Fibroblast of lung (primary cell): ENCODE data around the gene PPP1R2. TPM values are rescaled to one million over a fixed set of nuclear protein-coding genes. Genes with fewer than 3 reads are reported as not detected.

ENCODE experiments used
- DNase-seq, 2 donors: peaks; one replicate each; pipeline versions ENCODE4 v3.0.0 to v3.0.0-alpha.2; 2010; ENCODE audit warnings: low read depth in 2 of 2
- H2AFZ ChIP-seq: 2 replicates; pipeline ENCODE4 v1.5.1; 2012; ENCODE audit warnings: low read length, control low read depth, inconsistent platforms
- H3K27ac ChIP-seq: 2 replicates; pipeline ENCODE4 v1.5.1; 2011; ENCODE audit warnings: low read length, control low read depth; ENCODE audit not compliant: insufficient read depth
- H3K27me3 ChIP-seq: 2 replicates; pipeline ENCODE4 v1.5.1; 2011; ENCODE audit warnings: mild to moderate bottlenecking, low read length; ENCODE audit not compliant: control insufficient read depth, insufficient read depth
- H3K36me3 ChIP-seq: 2 replicates; pipeline ENCODE4 v1.5.1; 2011; ENCODE audit warnings: low read length; ENCODE audit not compliant: control insufficient read depth, insufficient read depth
- H3K4me1 ChIP-seq: 2 replicates; pipeline ENCODE4 v1.5.1; 2011; ENCODE audit warnings: low read length; ENCODE audit not compliant: control insufficient read depth, insufficient read depth; ENCODE audit errors: extremely low read depth
- H3K4me2 ChIP-seq: 2 replicates; pipeline ENCODE4 v1.5.1; 2011; ENCODE audit warnings: low read length, control low read depth; ENCODE audit not compliant: insufficient read depth; ENCODE audit errors: extremely low read depth
- H3K4me3 ChIP-seq, 4 experiments: fragments of 200-600 bp in 1 of 4; sonication (generic) in 1 of 4; replicated peaks in 1 of 4; 2 replicates each; pipeline ENCODE4 v1.5.1; 2011 to 2016; ENCODE audit warnings: low read length in 4 of 4, low read depth in 3 of 4, mild to moderate bottlenecking in 3 of 4, control low read depth in 2 of 4, inconsistent platforms in 1 of 4, mixed read lengths in 1 of 4; ENCODE audit not compliant: insufficient read depth in 1 of 4; ENCODE audit errors: control extremely low read depth in 1 of 4
- H3K79me2 ChIP-seq: 2 replicates; pipeline ENCODE4 v1.5.1; 2012; ENCODE audit warnings: mild to moderate bottlenecking, low read length, inconsistent platforms; ENCODE audit not compliant: control insufficient read depth, insufficient read depth
- H3K9ac ChIP-seq: 2 replicates; pipeline ENCODE4 v1.5.1; 2011; ENCODE audit warnings: mild to moderate bottlenecking, low read length, control low read depth; ENCODE audit not compliant: insufficient read depth
- H3K9me3 ChIP-seq: 2 replicates; pipeline ENCODE4 v1.5.1; 2012; ENCODE audit warnings: low read depth, low read length; ENCODE audit not compliant: control insufficient read depth, insufficient read depth
- H4K20me1 ChIP-seq: 2 replicates; pipeline ENCODE4 v1.5.1; 2011; ENCODE audit warnings: low read length; ENCODE audit not compliant: control insufficient read depth, insufficient read depth; ENCODE audit errors: extremely low read depth
- EZH2 ChIP-seq: IDR thresholded peaks from 2 replicates; pipeline ENCODE4 v1.5.1; 2012; ENCODE audit warnings: low read length, control low read depth, mild to moderate bottlenecking; ENCODE audit errors: missing control alignments
- polyA plus RNA-seq, 2 donors: library from polyadenylated mRNA; depleted of rRNA in 1 of 2; stranded (reverse) in 1 of 2; unstranded in 1 of 2; fragments of >200 nt; gene quantifications; 2 replicates each; pipeline ENCODE4 v1.2.1, GENCODE V29; 2011 to 2012; ENCODE audit warnings: missing spikeins in 1 of 2
- total RNA-seq: library from RNA; depleted of rRNA; stranded (reverse); fragments of >200 nt; gene quantifications from 2 replicates; pipeline ENCODE4 v1.2.1, GENCODE V29; 2014
- TF ChIP-seq, protein P1 (sequence below), 2 donors: IDR thresholded peaks in 1 of 2; conservative IDR thresholded peaks in 1 of 2; 1 replicate in 1 of 2; 2 replicates in 1 of 2; pipeline ENCODE4 v1.5.1; 2011 to 2012; ENCODE audit warnings: low read length in 2 of 2, control low read depth in 1 of 2, inconsistent platforms in 1 of 2, low read depth in 1 of 2, mild to moderate bottlenecking in 1 of 2

Gene PPP1R2
- total and polyA plus RNA-seq, 2 donors (not counting 1 experiment from before 2014, with no cell fraction given) = 28.9 to 134 TPM

DNA sequence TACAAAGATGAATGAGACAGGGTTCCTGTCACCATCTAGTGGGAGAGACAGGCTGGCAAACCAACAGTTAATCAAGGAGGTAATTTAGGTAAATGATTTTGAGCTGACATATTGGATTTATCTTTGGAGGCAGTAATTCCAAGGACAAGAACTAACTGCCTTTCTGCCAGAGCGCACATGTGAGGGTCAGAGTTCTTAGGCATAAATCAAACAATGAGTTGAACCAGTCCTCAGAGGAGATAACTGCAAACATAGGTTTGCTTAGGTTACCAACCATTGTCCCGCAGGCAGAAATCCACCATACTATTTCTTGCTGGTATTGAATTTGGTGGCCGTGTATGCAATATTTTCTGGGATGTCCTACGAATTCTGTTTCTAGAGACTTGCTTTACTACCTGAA is 14.2 kb upstream of the PPP1R2 start:
- Histone ChIP-seq H3K36me3 (no peaks in the 10 kb centered on the region), H3K4me3 (no peak overlapping the region), H3K79me2 (no peaks in the 10 kb centered on the region), H3K27me3 (peaks cover 3% of the 10 kb centered on the region), H4K20me1 (no peaks in the 10 kb centered on the region), H3K9ac (no peak overlapping the region), H3K4me1 (no peaks in the 10 kb centered on the region), H2AFZ (no peak overlapping the region), H3K4me2 (no peak overlapping the region), H3K9me3 (no peaks in the 10 kb centered on the region), H3K27ac (no peak overlapping the region)
- no peak for TF ChIP-seq EZH2
- TF ChIP-seq, protein P1, sequence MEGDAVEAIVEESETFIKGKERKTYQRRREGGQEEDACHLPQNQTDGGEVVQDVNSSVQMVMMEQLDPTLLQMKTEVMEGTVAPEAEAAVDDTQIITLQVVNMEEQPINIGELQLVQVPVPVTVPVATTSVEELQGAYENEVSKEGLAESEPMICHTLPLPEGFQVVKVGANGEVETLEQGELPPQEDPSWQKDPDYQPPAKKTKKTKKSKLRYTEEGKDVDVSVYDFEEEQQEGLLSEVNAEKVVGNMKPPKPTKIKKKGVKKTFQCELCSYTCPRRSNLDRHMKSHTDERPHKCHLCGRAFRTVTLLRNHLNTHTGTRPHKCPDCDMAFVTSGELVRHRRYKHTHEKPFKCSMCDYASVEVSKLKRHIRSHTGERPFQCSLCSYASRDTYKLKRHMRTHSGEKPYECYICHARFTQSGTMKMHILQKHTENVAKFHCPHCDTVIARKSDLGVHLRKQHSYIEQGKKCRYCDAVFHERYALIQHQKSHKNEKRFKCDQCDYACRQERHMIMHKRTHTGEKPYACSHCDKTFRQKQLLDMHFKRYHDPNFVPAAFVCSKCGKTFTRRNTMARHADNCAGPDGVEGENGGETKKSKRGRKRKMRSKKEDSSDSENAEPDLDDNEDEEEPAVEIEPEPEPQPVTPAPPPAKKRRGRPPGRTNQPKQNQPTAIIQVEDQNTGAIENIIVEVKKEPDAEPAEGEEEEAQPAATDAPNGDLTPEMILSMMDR (conservative IDR thresholded peaks at IDR 0.05 in 1 of 2, IDR thresholded peaks at IDR 0.05 in 1 of 2; ENCODE audit: low read depth in 1 of 2, low read length in 2 of 2) = no peak
- DNase-seq = no peak

DNA sequence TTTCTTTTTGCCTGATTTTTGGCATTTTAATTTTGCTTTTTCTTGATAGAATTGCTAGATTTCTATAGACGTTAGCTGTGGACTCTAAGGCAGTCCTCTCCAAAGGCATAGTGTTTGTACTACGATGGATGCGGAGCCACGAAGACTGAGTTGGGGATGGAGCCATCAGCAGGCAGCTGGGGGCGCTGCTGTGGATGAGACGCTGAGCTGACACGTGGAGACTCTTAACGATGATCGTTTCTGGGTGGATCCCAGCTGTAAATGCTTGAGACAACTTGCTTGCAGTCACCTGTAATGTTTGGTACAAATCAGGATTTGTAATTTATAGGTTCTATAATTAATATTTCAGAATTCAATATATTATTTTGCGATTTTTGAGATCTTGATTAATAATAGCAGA is 13.3 kb upstream of the PPP1R2 start:
- Histone ChIP-seq H2AFZ (no peak overlapping the region), H3K9ac (no peak overlapping the region), H3K9me3 (no peaks in the 10 kb centered on the region), H3K4me2 (no peak overlapping the region), H3K79me2 (no peaks in the 10 kb centered on the region), H3K36me3 (no peaks in the 10 kb centered on the region), H3K4me1 (no peaks in the 10 kb centered on the region), H4K20me1 (no peaks in the 10 kb centered on the region), H3K27ac (no peak overlapping the region), H3K27me3 (peaks cover 3% of the 10 kb centered on the region), H3K4me3 (no peak overlapping the region)
- DNase-seq = no peak
- no peak for TF ChIP-seq EZH2
- TF ChIP-seq, protein P1 (conservative IDR thresholded peaks at IDR 0.05 in 1 of 2, IDR thresholded peaks at IDR 0.05 in 1 of 2; ENCODE audit: low read depth in 1 of 2, low read length in 2 of 2) = peak in 1 of 2 donors; percentile 34

DNA sequence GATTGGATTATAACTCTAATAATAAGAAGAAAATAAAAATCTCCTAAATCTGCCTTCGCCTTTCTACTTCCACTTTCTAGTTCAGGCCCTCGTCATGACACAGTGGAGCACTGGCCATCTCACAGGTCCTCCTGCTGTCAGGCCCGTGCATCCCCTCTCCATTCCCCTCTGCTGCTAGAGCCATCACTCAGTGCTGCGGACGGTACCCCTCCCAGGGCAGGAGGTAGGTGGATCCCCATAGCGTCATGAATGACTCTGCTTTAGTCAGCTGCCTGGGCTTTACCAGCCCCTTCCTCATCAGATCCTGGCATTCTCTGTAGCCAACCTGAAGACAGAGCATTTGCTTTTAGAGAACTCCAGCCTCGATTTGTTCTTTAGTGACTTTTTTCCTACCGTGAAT is 12.0 kb upstream of the PPP1R2 start:
- TF ChIP-seq, protein P1 (conservative IDR thresholded peaks at IDR 0.05 in 1 of 2, IDR thresholded peaks at IDR 0.05 in 1 of 2; ENCODE audit: low read depth in 1 of 2, low read length in 2 of 2) = no peak
- no peak for TF ChIP-seq EZH2
- no peak overlapping the region for H3K4me2 ChIP-seq

More for the DNA sequence above, 12.0 kb upstream of the PPP1R2 start:
- Histone ChIP-seq H3K36me3 (no peaks in the 10 kb centered on the region), H3K27ac (no peak overlapping the region), H3K9ac (no peak overlapping the region), H3K79me2 (no peaks in the 10 kb centered on the region), H3K4me3 (no peak overlapping the region), H3K4me1 (no peaks in the 10 kb centered on the region), H3K27me3 (peaks cover 3% of the 10 kb centered on the region), H2AFZ (no peak overlapping the region), H3K9me3 (no peaks in the 10 kb centered on the region), H4K20me1 (no peaks in the 10 kb centered on the region)
- DNase-seq = no peak
